ENCODE results near the gene MESP2. TPM values are rescaled to one million over a fixed set of nuclear protein-coding genes. Genes with fewer than 3 reads are reported as not detected.

Gene MESP2
- total RNA-seq, 1 experiment from 2014 or later = not detected

GRCh38 chr15:89809093-89809786 is 33.1 kb downstream of the MESP2 start:
- no peak for TF ChIP-seq CTCF (IDR thresholded peaks at IDR 0.05; ENCODE audit: unreplicated experiment)
- Mint-ChIP-seq H3K9me3 (ENCODE audit: unreplicated experiment) (no peaks in the 10 kb centered on the region), H3K4me3 (ENCODE audit: unreplicated experiment) (no peak overlapping the region), H3K36me3 (ENCODE audit: insufficient read depth, unreplicated experiment) (peaks cover 75% of the 10 kb centered on the region), H3K4me1 (ENCODE audit: insufficient read depth, unreplicated experiment) (peaks cover 33% of the 10 kb centered on the region), H3K27ac (ENCODE audit: low read depth, unreplicated experiment) (peak overlapping the region; percentile 88), H3K27me3 (ENCODE audit: insufficient read depth, unreplicated experiment) (no peaks in the 10 kb centered on the region)
- DNase-seq (ENCODE audit: unreplicated experiment) = peak; percentile 34
- intact Hi-C loops (cut with micrococcal nuclease) = no loop called here
- POLR2A ChIA-PET = interaction anchor here (1.0 to 1.9 kb wide), 2 partner anchors 12 to 28 kb away, joined by 3 to 7 read pairs; no protein-coding TSS in a partner anchor
- CTCF ChIA-PET = interaction anchor here (0.6 to 1.6 kb wide), 3 partner anchors 9 to 66 kb away, joined by 3 read pairs; no protein-coding TSS in a partner anchor
- no TSS peak for BruUV-seq (replicated peaks)

- BruUV-seq (replicated peaks) = no TSS peak
- intact Hi-C loops (cut with micrococcal nuclease) = no loop called here
- ChIA-PET CTCF (interaction anchor here (0.6 to 1.6 kb wide), 2 partner anchors 48 to 65 kb away, joined by 3 read pairs; no protein-coding TSS in a partner anchor), POLR2A (interaction anchor here (1.9 kb wide), 1 partner anchor 28 kb away, joined by 7 read pairs; no protein-coding TSS in a partner anchor)
- DNase-seq (ENCODE audit: unreplicated experiment) = no peak
- H3K4me3 Mint-ChIP-seq (ENCODE audit: unreplicated experiment) = no peak overlapping the region
- H3K4me1 Mint-ChIP-seq (ENCODE audit: insufficient read depth, unreplicated experiment) = peaks cover 33% of the 10 kb centered on the region
- H3K9me3 Mint-ChIP-seq (ENCODE audit: unreplicated experiment) = no peaks in the 10 kb centered on the region
- H3K36me3 Mint-ChIP-seq (ENCODE audit: insufficient read depth, unreplicated experiment) = peaks cover 70% of the 10 kb centered on the region
- peak overlapping the region; percentile 88 for H3K27ac Mint-ChIP-seq (ENCODE audit: low read depth, unreplicated experiment)
- H3K27me3 Mint-ChIP-seq (ENCODE audit: insufficient read depth, unreplicated experiment) = no peaks in the 10 kb centered on the region
- TF ChIP-seq CTCF (IDR thresholded peaks at IDR 0.05; ENCODE audit: unreplicated experiment) = no peak
Observed at GRCh38 chr15:89809787-89810148, 33.6 kb downstream of the MESP2 start.

- POLR2A ChIA-PET = interaction anchor here (0.7 to 2.3 kb wide), 4 partner anchors 10 to 35 kb away, joined by 4 to 22 read pairs (median 10); no protein-coding TSS in a partner anchor
- Mint-ChIP-seq H3K4me1 (ENCODE audit: insufficient read depth, unreplicated experiment) (peaks cover 33% of the 10 kb centered on the region), H3K36me3 (ENCODE audit: insufficient read depth, unreplicated experiment) (peaks cover 64% of the 10 kb centered on the region), H3K27ac (ENCODE audit: low read depth, unreplicated experiment) (peak overlapping the region; percentile 88), H3K27me3 (ENCODE audit: insufficient read depth, unreplicated experiment) (no peaks in the 10 kb centered on the region), H3K9me3 (ENCODE audit: unreplicated experiment) (no peaks in the 10 kb centered on the region), H3K4me3 (ENCODE audit: unreplicated experiment) (peak overlapping the region; percentile 89)
- intact Hi-C loops (cut with micrococcal nuclease) = no loop called here
- DNase-seq (ENCODE audit: unreplicated experiment) = no peak
- CTCF ChIA-PET = interaction anchor here (0.6 to 1.6 kb wide), 2 partner anchors 13 to 50 kb away, joined by 3 to 4 read pairs; no protein-coding TSS in a partner anchor
- TF ChIP-seq CTCF (IDR thresholded peaks at IDR 0.05; ENCODE audit: unreplicated experiment) = no peak
- BruUV-seq (replicated peaks) = no TSS peak
Observed at GRCh38 chr15:89810837-89811236, 34.7 kb downstream of the MESP2 start.

- peaks cover 33% of the 10 kb centered on the region for H3K4me1 Mint-ChIP-seq (ENCODE audit: insufficient read depth, unreplicated experiment)
- peak; percentile 97 for DNase-seq (ENCODE audit: unreplicated experiment)
- BruUV-seq (replicated peaks) = no TSS peak
- intact Hi-C loops (cut with micrococcal nuclease) = loop anchor here (1.0 to 2.0 kb wide), 4 partner anchors 29 to 63 kb away; no protein-coding TSS in a partner anchor
- TF ChIP-seq CTCF (IDR thresholded peaks at IDR 0.05; ENCODE audit: unreplicated experiment) = no peak
- H3K4me3 Mint-ChIP-seq (ENCODE audit: unreplicated experiment) = peak overlapping the region; percentile 89
- peaks cover 56% of the 10 kb centered on the region for H3K36me3 Mint-ChIP-seq (ENCODE audit: insufficient read depth, unreplicated experiment)
- no peaks in the 10 kb centered on the region for H3K27me3 Mint-ChIP-seq (ENCODE audit: insufficient read depth, unreplicated experiment)
- ChIA-PET POLR2A (interaction anchor here (0.8 to 4.0 kb wide), 12 partner anchors 9 to 590 kb away, joined by 3 to 22 read pairs (median 4); no protein-coding TSS in a partner anchor), CTCF (interaction anchor here (0.6 to 2.4 kb wide), 9 partner anchors 12 to 77 kb away, joined by 3 to 13 read pairs (median 4); no protein-coding TSS in a partner anchor)
- peak overlapping the region; percentile 88 for H3K27ac Mint-ChIP-seq (ENCODE audit: low read depth, unreplicated experiment)
- no peaks in the 10 kb centered on the region for H3K9me3 Mint-ChIP-seq (ENCODE audit: unreplicated experiment)
Observed at GRCh38 chr15:89812011-89812846, 36.1 kb downstream of the MESP2 start.
